Transverse colon (tissue), 4 donors: ENCODE results near the gene LRIT1. TPM values are rescaled to one million over a fixed set of nuclear protein-coding genes. Genes with fewer than 3 reads are reported as not detected.
A peak's percentile ranks its signal among the peaks of the same experiment; 100 is the strongest.

Experiments used
- DNase-seq: peaks from one replicate; pipeline ENCODE4 v3.0.0-alpha.2; 2019
- H3K27ac ChIP-seq, 4 donors: fragments of 200-600 bp; sonication (generic); 2 replicates each; pipeline ENCODE4 v1.5.1; 2016 to 2018; ENCODE audit warnings: inconsistent platforms in 4 of 4
- H3K27me3 ChIP-seq: fragments of 200-600 bp; sonication (generic); 2 replicates; pipeline ENCODE4 v1.5.1; 2017; ENCODE audit warnings: inconsistent platforms
- H3K36me3 ChIP-seq, 4 donors: fragments of 200-600 bp; sonication (generic); 2 replicates each; pipeline ENCODE4 v1.5.1; 2017 to 2019; ENCODE audit warnings: inconsistent platforms in 4 of 4
- H3K4me1 ChIP-seq, 4 donors: fragments of 200-600 bp; sonication (generic); 2 replicates each; pipeline ENCODE4 v1.5.1; 2017 to 2020; ENCODE audit warnings: inconsistent platforms in 4 of 4
- H3K4me3 ChIP-seq, 4 donors: fragments of 200-600 bp; sonication (generic); 1 replicate in 1 of 4; 2 replicates in 3 of 4; pipeline versions ENCODE4 v1.5.1 to v1.6.1; 2017 to 2019; ENCODE audit warnings: inconsistent platforms in 4 of 4
- H3K9me3 ChIP-seq, 2 donors: fragments of 200-600 bp; sonication (generic); 2 replicates each; pipeline ENCODE4 v1.5.1; 2017 to 2019; ENCODE audit warnings: inconsistent platforms in 2 of 2
- EP300 ChIP-seq: sonication (generic); formaldehyde crosslinking; IDR thresholded peaks from one replicate; pipeline ENCODE4 v1.6.1; 2017; ENCODE audit warnings: antibody characterized with exemption, low read depth
- POLR2A ChIP-seq: fragments of 450-650 bp; IDR thresholded peaks from one replicate; pipeline ENCODE4 v1.6.1; 2016; ENCODE audit warnings: antibody characterized with exemption, mild to moderate bottlenecking, moderate library complexity
- POLR2AphosphoS5 ChIP-seq, 3 donors: sonication (generic); formaldehyde crosslinking; IDR thresholded peaks; one replicate each; pipeline ENCODE4 v1.6.1; 2016; ENCODE audit warnings: antibody characterized with exemption in 3 of 3
- WGBS, 2 donors: methylation state at CpG; one replicate each; pipeline ENCODE4 v1.1.5; 2018; ENCODE audit warnings: low coverage in 1 of 2; 5-methylcytosine and 5-hydroxymethylcytosine counted together
- in situ Hi-C, 4 donors: fragments of 200-750 bp; cut with MboI; loops; one replicate each; pipeline versions ENCODE4 v1.15.0 to v1.15.1; 2017; ENCODE audit warnings: low sequenced_read_pairs in 3 of 4, low pct_ligation_motif_present in 1 of 4, low pct_unique_long_range_greater_than_20kb in 1 of 4
- intact Hi-C: fragments of 100-400 bp; cut with DNase I; formaldehyde crosslinking; loops from one replicate; pipeline ENCODE4 v1.15.1; 2023; ENCODE audit warnings: low total_unique reads
- total RNA-seq, 4 donors: library from RNA; depleted of rRNA; stranded (reverse); fragments of >200 nt; gene quantifications; one replicate each; pipeline ENCODE4 v1.1.0, GENCODE V29; 2016
- TF ChIP-seq, protein P1 (sequence below), 5 experiments: fragments of 200-600 bp in 3 of 5; fragments of 450-650 bp in 2 of 5; sonication (generic) in 3 of 5; IDR thresholded peaks; 1 replicate in 2 of 5; 2 replicates in 3 of 5; pipeline ENCODE4 v1.5.1; 2016 to 2017; ENCODE audit warnings: antibody characterized with exemption in 5 of 5, inconsistent platforms in 3 of 5, mild to moderate bottlenecking in 2 of 5, moderate library complexity in 1 of 5

The LRIT1 gene
- total RNA-seq, 4 donors from 2014 or later, result not detected

- TF ChIP-seq, protein P1, sequence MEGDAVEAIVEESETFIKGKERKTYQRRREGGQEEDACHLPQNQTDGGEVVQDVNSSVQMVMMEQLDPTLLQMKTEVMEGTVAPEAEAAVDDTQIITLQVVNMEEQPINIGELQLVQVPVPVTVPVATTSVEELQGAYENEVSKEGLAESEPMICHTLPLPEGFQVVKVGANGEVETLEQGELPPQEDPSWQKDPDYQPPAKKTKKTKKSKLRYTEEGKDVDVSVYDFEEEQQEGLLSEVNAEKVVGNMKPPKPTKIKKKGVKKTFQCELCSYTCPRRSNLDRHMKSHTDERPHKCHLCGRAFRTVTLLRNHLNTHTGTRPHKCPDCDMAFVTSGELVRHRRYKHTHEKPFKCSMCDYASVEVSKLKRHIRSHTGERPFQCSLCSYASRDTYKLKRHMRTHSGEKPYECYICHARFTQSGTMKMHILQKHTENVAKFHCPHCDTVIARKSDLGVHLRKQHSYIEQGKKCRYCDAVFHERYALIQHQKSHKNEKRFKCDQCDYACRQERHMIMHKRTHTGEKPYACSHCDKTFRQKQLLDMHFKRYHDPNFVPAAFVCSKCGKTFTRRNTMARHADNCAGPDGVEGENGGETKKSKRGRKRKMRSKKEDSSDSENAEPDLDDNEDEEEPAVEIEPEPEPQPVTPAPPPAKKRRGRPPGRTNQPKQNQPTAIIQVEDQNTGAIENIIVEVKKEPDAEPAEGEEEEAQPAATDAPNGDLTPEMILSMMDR (IDR thresholded peaks at IDR 0.05), result no peak
- no peak for TF ChIP-seq POLR2AphosphoS5 (IDR thresholded peaks at IDR 0.05)
- TF ChIP-seq POLR2A, result no peak
- no peak for TF ChIP-seq EP300
These were observed 29.3 kb downstream of the LRIT1 start for GRCh38 chr10:84212014-84212413.

GRCh38 chr10:84211566-84211965, 29.8 kb downstream of the LRIT1 start:
- H3K36me3 ChIP-seq, result no peaks in the 10 kb centered on the region
- no peaks in the 10 kb centered on the region for H3K9me3 ChIP-seq
- DNase-seq, result no peak
- TF ChIP-seq POLR2AphosphoS5 (IDR thresholded peaks at IDR 0.05) (no peak), POLR2A (no peak), EP300 (no peak)
- TF ChIP-seq, protein P1 (IDR thresholded peaks at IDR 0.05), result no peak
- no peaks in the 10 kb centered on the region for H3K27me3 ChIP-seq
- WGBS, 2 donors, result 70% methylated on average over 2 of the region's 2 CpGs; no CpG with 5 or more reads in 1 of the 2 donors
- in situ Hi-C loops (no loop called here), intact Hi-C loops (no loop called here)
- H3K4me3 ChIP-seq, result no peak overlapping the region
- no peaks in the 10 kb centered on the region for H3K4me1 ChIP-seq
- no peak overlapping the region for H3K27ac ChIP-seq

More at GRCh38 chr10:84212014-84212413, 29.3 kb downstream of the LRIT1 start:
- WGBS, 2 donors, result 71% methylated on average over 5 of the region's 5 CpGs; no CpG with 5 or more reads in 1 of the 2 donors
- intact Hi-C loops, result no loop called here
- no peaks in the 10 kb centered on the region for H3K4me1 ChIP-seq
- no peak overlapping the region for H3K4me3 ChIP-seq
- H3K9me3 ChIP-seq, result no peaks in the 10 kb centered on the region
- H3K36me3 ChIP-seq, result no peaks in the 10 kb centered on the region
- no peak for DNase-seq
- no peak overlapping the region for H3K27ac ChIP-seq
- no peaks in the 10 kb centered on the region for H3K27me3 ChIP-seq
- in situ Hi-C loops, result no loop called here

- H3K4me3 ChIP-seq, result no peak overlapping the region
- no peaks in the 10 kb centered on the region for H3K36me3 ChIP-seq
- no peak overlapping the region for H3K27ac ChIP-seq
- no peaks in the 10 kb centered on the region for H3K9me3 ChIP-seq
- H3K27me3 ChIP-seq, result no peaks in the 10 kb centered on the region
- intact Hi-C loops (no loop called here), in situ Hi-C loops (loop anchor here in 3 of 4 donors (5.0 to 10.0 kb wide), 2 partner anchors 61 to 63 kb away; no protein-coding TSS in a partner anchor)
- no peak for DNase-seq
- H3K4me1 ChIP-seq, result no peaks in the 10 kb centered on the region
- 90 to 95% methylated on average over 4 to 8 of the region's 10 CpGs for WGBS, 2 donors
- TF ChIP-seq, protein P1 (IDR thresholded peaks at IDR 0.05), result no peak
- TF ChIP-seq POLR2AphosphoS5 (IDR thresholded peaks at IDR 0.05) (no peak), POLR2A (no peak), EP300 (no peak)
These were observed 33.3 kb downstream of the LRIT1 start for GRCh38 chr10:84208023-84208422.

DNA sequence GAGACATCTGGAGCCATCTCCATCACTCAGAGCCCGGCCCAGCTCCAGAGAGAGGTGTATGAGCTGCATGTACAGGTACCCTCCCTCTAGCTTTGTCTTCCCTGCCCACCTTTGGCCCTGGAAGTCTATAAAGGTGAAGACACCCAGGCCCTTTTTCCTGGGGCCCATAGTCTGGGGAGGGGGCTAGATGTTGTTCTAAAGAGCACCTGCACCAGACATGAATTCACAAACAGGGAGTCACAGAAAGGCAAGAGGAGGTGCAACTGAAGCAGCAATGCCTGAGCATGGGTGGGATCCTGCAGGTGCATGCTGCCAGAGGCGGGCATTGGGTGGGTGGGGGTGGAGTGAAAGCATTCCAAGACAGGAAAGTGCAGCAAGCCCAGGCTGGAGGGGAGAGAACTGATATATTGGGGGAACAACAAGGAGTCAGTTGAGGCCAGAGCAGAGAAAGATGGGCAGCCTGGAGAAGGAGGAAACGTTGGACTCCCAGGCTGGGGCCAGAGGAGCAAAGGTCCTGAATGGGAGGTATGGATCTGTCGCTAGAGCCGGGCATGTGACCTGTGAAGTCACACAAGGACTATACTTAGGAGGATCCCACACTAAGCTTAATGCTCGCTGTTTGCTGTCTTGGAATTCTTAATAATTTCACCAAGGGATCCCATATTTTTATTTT, 35.4 kb downstream of the LRIT1 start:
- no peak overlapping the region for H3K4me3 ChIP-seq
- in situ Hi-C loops (loop anchor here in 3 of 4 donors (5.0 to 10.0 kb wide), 2 partner anchors 59 to 61 kb away; no protein-coding TSS in a partner anchor), intact Hi-C loops (no loop called here)
- no peak for TF ChIP-seq EP300
- TF ChIP-seq, protein P1 (IDR thresholded peaks at IDR 0.05), result peak in 1 of 5 experiments; percentile 6
- TF ChIP-seq POLR2A, result no peak
- TF ChIP-seq POLR2AphosphoS5 (IDR thresholded peaks at IDR 0.05), result no peak
- H3K27me3 ChIP-seq, result no peaks in the 10 kb centered on the region
- DNase-seq, result no peak
- WGBS, 2 donors, result 62 to 66% methylated on average over 2 to 6 of the region's 6 CpGs
- H3K9me3 ChIP-seq, result no peaks in the 10 kb centered on the region
- no peaks in the 10 kb centered on the region for H3K36me3 ChIP-seq
- H3K4me1 ChIP-seq, result peaks cover 0 to 11% (median 9%) of the 10 kb centered on the region in 4 donors
- no peak overlapping the region for H3K27ac ChIP-seq
